Cardiac muscle cell (in vitro differentiated cells and primary cell): ENCODE results near the gene NT5C1B. TPM values are rescaled to one million over a fixed set of nuclear protein-coding genes. Genes with fewer than 3 reads are reported as not detected.
A peak's percentile ranks its signal among the peaks of the same experiment; 100 is the strongest.

Experiments
- DNase-seq, 2 donors: peaks; one replicate each; pipeline versions ENCODE4 v3.0.0 to v3.0.0-alpha.2; 2010 to 2017; ENCODE audit warnings: low read depth in 1 of 2, low spot score in 1 of 2
- H3K27ac ChIP-seq: fragments of 200-600 bp; sonication (generic); 2 replicates; pipeline ENCODE4 v1.5.1; 2016
- H3K27me3 ChIP-seq: fragments of 200-600 bp; sonication (generic); 2 replicates; pipeline ENCODE4 v1.6.0; 2016; ENCODE audit warnings: control low read depth
- H3K36me3 ChIP-seq: fragments of 200-600 bp; sonication (generic); 2 replicates; pipeline ENCODE4 v1.5.1; 2016; ENCODE audit warnings: control low read depth
- H3K4me1 ChIP-seq: fragments of 200-600 bp; sonication (generic); 2 replicates; pipeline ENCODE4 v1.8.1; 2017; ENCODE audit warnings: low read depth, mild to moderate bottlenecking, mixed run types
- H3K4me3 ChIP-seq: fragments of 200-600 bp; sonication (generic); 2 replicates; pipeline ENCODE4 v1.5.1; 2016; ENCODE audit warnings: mild to moderate bottlenecking
- H3K9me3 ChIP-seq: fragments of 200-600 bp; sonication (generic); 2 replicates; pipeline ENCODE4 v1.5.1; 2017; ENCODE audit warnings: low read depth, mild to moderate bottlenecking, control low read depth
- polyA plus RNA-seq: library from polyadenylated mRNA; unstranded; fragments of >200 nt; fragmentation: Nextera tagmentation; extraction: Ambion mirVana; gene quantifications from 2 replicates; pipeline ENCODE4 v1.2.1, GENCODE V29; 2016
- total RNA-seq: library from RNA; depleted of rRNA; stranded (reverse); fragments of >200 nt; gene quantifications from 2 replicates; pipeline ENCODE4 v1.2.3, GENCODE V29; 2016
- TF ChIP-seq, protein P1 (sequence below): IDR thresholded peaks from 2 replicates; pipeline ENCODE4 v1.5.1; 2012; ENCODE audit warnings: low read depth, mild to moderate bottlenecking, low read length

The NT5C1B gene
- total and polyA plus RNA-seq, 2 experiments from 2014 or later = 1.9 TPM; not detected in 1

- Histone ChIP-seq H3K36me3 (no peaks in the 10 kb centered on the region), H3K27me3 (no peaks in the 10 kb centered on the region), H3K4me3 (no peak overlapping the region), H3K27ac (no peak overlapping the region), H3K4me1 (no peaks in the 10 kb centered on the region), H3K9me3 (no peaks in the 10 kb centered on the region)
- TF ChIP-seq, protein P1, sequence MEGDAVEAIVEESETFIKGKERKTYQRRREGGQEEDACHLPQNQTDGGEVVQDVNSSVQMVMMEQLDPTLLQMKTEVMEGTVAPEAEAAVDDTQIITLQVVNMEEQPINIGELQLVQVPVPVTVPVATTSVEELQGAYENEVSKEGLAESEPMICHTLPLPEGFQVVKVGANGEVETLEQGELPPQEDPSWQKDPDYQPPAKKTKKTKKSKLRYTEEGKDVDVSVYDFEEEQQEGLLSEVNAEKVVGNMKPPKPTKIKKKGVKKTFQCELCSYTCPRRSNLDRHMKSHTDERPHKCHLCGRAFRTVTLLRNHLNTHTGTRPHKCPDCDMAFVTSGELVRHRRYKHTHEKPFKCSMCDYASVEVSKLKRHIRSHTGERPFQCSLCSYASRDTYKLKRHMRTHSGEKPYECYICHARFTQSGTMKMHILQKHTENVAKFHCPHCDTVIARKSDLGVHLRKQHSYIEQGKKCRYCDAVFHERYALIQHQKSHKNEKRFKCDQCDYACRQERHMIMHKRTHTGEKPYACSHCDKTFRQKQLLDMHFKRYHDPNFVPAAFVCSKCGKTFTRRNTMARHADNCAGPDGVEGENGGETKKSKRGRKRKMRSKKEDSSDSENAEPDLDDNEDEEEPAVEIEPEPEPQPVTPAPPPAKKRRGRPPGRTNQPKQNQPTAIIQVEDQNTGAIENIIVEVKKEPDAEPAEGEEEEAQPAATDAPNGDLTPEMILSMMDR = no peak
- DNase-seq = no peak
Observed at GRCh38 chr2:18583905-18584607, 5.3 kb downstream of the NT5C1B start.

GRCh38 chr2:18580606-18581005, 8.8 kb downstream of the NT5C1B start:
- H3K4me3 ChIP-seq = no peak overlapping the region
- no peaks in the 10 kb centered on the region for H3K36me3 ChIP-seq
- H3K27ac ChIP-seq = no peak overlapping the region
- no peaks in the 10 kb centered on the region for H3K27me3 ChIP-seq
- TF ChIP-seq, protein P1 = no peak
- H3K9me3 ChIP-seq = no peaks in the 10 kb centered on the region
- no peaks in the 10 kb centered on the region for H3K4me1 ChIP-seq
- DNase-seq = no peak

GRCh38 chr2:18578033-18578432, 11.3 kb downstream of the NT5C1B start:
- Histone ChIP-seq H3K27me3 (no peaks in the 10 kb centered on the region), H3K36me3 (no peaks in the 10 kb centered on the region), H3K9me3 (no peaks in the 10 kb centered on the region), H3K4me3 (no peak overlapping the region), H3K27ac (no peak overlapping the region), H3K4me1 (no peaks in the 10 kb centered on the region)
- no peak for DNase-seq
- TF ChIP-seq, protein P1 = no peak

DNA sequence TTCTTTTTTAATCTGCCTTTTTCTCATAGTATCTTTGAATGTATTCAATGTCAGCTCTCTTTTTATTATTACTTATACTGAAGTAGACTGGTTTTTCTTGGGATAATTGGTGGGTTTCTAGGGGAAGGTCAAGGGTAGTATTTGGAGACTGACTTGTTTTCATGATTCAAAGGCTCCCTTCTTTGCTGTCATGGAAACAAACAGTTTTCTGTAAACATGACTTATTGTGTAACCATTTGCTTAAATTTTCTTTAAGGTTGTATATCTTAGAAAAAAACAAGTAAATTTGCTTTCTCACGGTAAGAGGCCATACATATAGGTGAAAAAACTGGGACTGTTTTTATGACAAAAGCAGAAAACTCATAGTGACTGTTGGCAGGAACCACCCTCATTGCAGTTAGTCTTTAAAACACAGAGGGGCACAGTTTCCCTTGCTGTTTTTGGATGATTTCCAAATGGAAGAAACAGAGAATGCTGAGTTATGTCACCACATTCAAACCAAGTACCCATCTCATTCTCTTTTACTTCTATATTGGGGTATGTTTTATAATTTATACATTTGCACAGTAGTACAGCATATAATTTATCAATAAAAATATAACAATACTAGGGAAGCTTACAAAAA, 23.1 kb downstream of the NT5C1B start:
- Histone ChIP-seq H3K36me3 (no peaks in the 10 kb centered on the region), H3K4me3 (no peak overlapping the region), H3K4me1 (no peaks in the 10 kb centered on the region), H3K27me3 (no peaks in the 10 kb centered on the region), H3K27ac (no peak overlapping the region), H3K9me3 (no peaks in the 10 kb centered on the region)
- TF ChIP-seq, protein P1 = no peak
- DNase-seq = peak in 1 of 2 donors; percentile 40

- Histone ChIP-seq H3K27me3 (no peaks in the 10 kb centered on the region), H3K27ac (no peak overlapping the region), H3K9me3 (no peaks in the 10 kb centered on the region), H3K4me3 (peak overlapping the region; percentile 58), H3K4me1 (peaks cover 16% of the 10 kb centered on the region), H3K36me3 (no peaks in the 10 kb centered on the region)
- no peak for DNase-seq
- TF ChIP-seq, protein P1 = no peak
Observed at GRCh38 chr2:18560797-18561085, 28.6 kb downstream of the NT5C1B start.
